Activated T-cell treated with anti-CD3 and anti-CD28 coated beads for 24 hours (primary cell): ENCODE results near the gene KCNJ16.

Experiments used
- DNase-seq: peaks from one replicate; pipeline ENCODE4 v3.0.0-alpha.2; 2020; ENCODE audit warnings: low read depth

KCNJ16 gene

GRCh38 chr17:70171159-70171558 is 96.1 kb downstream of the KCNJ16 start:
- DNase-seq, result no peak

GRCh38 chr17:70172449-70172848 is 97.4 kb downstream of the KCNJ16 start:
- DNase-seq, result no peak

GRCh38 chr17:70172923-70173322 is 97.9 kb downstream of the KCNJ16 start:
- DNase-seq, result no peak

- no peak for DNase-seq
Observed at GRCh38 chr17:70173681-70174080, 98.7 kb downstream of the KCNJ16 start.

- DNase-seq, result no peak
Observed at GRCh38 chr17:70181376-70181775, 106.4 kb downstream of the KCNJ16 start.

- no peak for DNase-seq
Observed at GRCh38 chr17:70181866-70182265, 106.8 kb downstream of the KCNJ16 start.

- DNase-seq, result no peak
Observed at GRCh38 chr17:70183508-70183907, 108.5 kb downstream of the KCNJ16 start.

- DNase-seq, result no peak
Observed at GRCh38 chr17:70184207-70184606, 109.2 kb downstream of the KCNJ16 start.

GRCh38 chr17:70184770-70185169 is 109.7 kb downstream of the KCNJ16 start:
- DNase-seq, result no peak
